WTC11 (cell line): ENCODE results near the gene SGO2.

Source experiments
- KAT7 ChIP-seq: sonication (generic); formaldehyde crosslinking; IDR thresholded peaks from 2 replicates; pipeline ENCODE4 v1.8.1; 2023; ENCODE audit warnings: missing genetic modification reagents, mild to moderate bottlenecking, borderline replicate concordance
- TF ChIP-seq, protein P1 (sequence below): fragments of 200-600 bp; IDR thresholded peaks from 2 replicates; pipeline ENCODE4 v1.8.0; 2022; ENCODE audit warnings: antibody characterized with exemption

DNA sequence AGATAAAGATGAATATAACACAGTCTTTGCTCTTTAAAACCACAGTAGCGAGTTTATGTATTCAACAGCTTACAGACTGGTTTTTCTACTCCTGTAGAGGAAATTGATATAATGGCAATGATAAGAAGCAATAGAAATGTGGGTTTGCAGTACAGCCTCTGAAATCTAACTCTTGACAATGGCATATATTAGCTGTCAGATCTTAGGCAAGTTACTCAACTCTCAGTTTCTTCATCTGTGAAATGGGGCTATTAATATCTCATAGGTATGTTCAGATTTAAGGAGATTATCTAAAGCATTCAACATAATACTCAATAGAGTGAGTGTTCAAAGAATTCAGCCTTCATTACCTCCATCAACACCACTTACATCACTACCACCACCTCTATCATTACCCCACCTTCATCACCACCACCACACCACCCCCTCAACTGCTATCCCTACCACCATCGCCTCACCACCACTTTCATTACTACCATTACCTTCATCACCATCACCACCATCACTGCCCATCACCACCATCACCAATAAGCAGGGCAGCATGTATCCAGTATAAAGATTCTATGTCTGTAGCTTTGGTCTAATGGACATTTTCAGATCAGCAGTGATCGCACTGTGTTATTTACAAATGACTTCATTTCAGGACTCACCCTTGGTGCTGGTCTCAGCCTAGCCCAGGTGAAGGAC lies 82.5 kb downstream of the SGO2 start:
- TF ChIP-seq, protein P1, sequence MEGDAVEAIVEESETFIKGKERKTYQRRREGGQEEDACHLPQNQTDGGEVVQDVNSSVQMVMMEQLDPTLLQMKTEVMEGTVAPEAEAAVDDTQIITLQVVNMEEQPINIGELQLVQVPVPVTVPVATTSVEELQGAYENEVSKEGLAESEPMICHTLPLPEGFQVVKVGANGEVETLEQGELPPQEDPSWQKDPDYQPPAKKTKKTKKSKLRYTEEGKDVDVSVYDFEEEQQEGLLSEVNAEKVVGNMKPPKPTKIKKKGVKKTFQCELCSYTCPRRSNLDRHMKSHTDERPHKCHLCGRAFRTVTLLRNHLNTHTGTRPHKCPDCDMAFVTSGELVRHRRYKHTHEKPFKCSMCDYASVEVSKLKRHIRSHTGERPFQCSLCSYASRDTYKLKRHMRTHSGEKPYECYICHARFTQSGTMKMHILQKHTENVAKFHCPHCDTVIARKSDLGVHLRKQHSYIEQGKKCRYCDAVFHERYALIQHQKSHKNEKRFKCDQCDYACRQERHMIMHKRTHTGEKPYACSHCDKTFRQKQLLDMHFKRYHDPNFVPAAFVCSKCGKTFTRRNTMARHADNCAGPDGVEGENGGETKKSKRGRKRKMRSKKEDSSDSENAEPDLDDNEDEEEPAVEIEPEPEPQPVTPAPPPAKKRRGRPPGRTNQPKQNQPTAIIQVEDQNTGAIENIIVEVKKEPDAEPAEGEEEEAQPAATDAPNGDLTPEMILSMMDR: no peak
- no peak for TF ChIP-seq KAT7 (CRISPR knock-in tag)
